GM19035 (cell line): ENCODE data around the gene RIPK3.
A peak's percentile ranks its signal among the peaks of the same experiment; 100 is the strongest.

Experiments used
- ATAC-seq: cut with Tn5 transposase; IDR thresholded peaks from one replicate; pipeline ENCODE4 v1.9.1; 2021; ENCODE audit not compliant: unreplicated experiment

RIPK3 gene

DNA sequence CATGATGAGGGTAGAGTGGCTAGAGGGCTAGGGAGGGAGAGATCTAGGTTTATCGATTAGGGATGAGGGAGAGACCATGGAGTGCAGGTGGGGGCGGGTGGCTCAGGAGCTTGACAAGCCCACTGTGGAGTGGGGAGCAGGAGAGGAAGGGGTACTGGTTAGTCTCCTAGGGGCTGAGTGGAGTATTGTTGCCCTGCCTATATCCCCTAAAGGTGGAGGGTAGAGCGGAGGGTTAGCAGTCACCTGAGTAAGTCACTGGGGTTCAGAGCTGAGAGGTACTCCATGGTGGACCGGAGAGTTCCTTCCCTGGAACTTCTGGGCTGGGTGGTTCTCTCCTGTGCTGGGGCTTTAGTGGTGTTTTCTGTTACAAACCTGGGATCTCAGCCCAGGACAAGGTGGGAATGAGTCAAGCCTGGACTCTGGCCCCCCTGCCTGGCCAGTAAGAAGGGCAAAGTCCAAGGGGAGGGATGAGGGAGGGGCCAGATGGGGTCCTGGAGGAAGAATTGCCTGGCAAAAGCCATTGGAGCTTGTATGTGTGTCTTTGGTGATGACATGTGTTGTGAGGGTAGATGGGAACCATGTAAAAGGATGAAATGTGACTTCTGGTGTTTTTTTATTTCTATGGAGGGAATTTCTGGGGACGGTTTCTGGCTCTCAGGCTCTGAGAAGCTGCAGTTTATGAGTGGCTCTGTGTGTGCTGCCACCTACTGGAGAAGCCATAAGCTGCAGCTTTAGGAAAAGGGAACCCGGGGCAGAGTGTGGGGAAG lies 32.0 kb downstream of the RIPK3 start, which contains the start of gene CIDEB:
Gene CIDEB, minus strand, starts transcription at position 403 of the 767 bp plus-strand sequence. Its CDS starts 119 bp downstream, at position 284.
- ATAC-seq, result no peak

DNA sequence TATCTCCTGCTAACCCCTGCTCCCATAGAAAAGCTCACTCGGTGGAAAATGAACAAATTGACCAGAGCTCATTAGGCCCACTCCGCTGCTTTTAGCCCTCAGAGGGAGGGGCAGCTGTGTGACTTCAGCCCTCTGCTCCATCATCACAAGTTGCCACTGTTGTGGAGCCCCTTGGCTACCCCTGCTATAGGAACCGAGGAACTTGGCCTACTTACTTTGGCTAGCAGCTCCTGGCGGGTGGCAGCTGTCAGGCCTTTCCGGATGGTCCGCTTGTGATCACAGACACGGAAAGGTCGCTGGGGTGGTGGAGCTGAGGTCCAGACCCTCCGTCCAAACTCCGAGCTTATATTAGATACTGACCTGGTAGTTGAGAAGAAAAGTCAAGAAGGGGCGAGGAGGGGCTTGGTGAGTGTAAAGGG lies 32.6 kb downstream of the RIPK3 start:
- no peak for ATAC-seq

DNA sequence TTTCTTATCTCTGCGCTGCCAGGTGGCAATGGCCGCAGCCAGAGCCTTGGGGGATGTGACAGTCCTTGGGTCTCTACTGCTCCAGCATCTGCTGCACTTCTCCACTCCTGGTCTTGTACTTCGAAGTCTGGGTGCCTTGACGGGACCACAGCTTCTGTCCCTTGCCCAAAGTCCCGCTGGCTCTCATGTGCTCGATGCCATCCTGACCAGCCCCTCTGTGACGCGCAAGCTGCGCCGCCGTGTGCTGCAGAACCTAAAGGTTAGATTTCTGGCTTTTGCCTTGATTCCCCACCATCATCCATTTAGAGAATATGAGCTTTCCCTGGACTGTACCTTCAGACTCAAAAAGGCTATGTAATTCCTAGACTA lies 35.8 kb downstream of the RIPK3 start:
- ATAC-seq, result no peak

DNA sequence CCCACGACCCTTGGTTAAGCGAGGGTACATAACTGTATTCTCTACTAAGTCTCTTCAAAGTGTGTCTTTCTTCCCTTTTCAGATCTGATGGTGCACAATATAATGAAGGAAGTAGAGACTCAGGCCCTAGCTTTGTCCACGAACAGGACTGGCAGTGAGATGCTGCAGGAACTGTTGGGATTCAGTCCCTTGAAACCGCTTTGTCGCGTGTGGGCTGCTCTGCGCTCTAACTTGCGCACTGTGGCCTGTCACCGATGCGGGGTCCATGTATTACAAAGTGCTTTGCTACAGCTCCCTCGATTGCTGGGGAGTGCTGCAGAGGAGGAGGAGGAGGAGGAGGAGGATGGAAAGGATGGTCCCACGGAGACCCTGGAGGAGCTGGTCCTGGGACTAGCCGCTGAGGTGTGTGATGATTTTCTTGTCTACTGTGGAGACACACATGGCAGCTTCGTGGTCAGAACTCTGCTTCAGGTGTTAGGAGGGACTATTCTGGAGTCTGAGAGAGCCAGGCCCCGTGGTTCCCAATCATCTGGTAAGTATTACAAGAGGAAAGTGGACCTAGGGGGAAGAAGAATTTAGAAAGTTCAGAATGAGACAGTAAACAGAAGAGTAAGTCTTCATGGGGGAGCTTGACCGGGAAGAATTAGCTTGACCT lies 39.3 kb downstream of the RIPK3 start:
- no peak for ATAC-seq

DNA sequence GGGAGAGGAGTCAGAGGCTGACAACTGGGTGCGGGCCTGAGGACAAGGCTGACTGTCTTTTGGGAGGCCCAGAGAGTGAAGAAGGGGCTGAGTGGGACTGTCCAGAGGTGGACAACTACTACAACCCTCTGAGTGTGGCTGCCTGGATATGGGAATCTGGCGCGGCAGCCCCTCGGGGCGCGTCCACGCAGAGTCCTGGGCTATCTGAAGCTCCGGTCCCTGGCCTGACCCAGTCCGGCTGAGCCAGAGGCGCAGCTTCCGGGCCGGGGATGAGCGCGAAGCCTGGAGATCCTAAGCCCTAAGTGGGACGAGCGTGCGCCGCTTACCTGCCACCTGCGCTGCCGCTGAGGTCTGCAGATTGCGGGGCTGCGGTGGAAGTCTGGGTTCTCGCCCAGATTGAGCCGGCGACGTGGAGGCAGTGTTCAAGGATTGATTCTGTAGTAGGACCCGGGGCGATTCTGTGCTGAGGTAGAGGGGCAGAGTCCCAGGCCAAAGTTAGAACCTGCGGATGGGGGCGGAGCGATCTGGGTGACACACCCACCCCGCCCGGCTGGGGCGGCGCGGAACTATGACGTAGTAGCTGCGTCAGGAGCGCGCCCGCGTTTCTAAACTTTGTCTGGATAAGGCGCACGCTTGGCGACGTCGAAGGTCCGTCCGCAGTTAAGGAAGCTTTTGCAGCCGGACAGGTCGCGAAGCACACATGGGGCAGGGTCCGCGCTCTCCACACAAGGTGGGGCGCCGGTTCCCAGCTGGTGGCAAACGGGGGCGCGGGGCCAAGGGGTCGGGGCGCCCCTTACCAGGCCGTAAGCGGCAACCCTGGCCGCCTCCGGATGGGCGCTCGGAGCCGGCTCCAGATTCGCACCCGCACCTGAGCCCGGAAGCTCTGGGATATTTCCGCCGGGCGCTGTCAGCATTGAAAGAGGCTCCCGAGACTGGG lies 40.3 kb downstream of the RIPK3 start, which contains the start of the genes DHRS1 and NOP9:
Gene DHRS1, minus strand, starts transcription at position 526 of the 937 bp plus-strand sequence. CDS start 674 bp downstream, outside the sequence.
Gene NOP9, plus strand, starts transcription at position 596 of the 937 bp plus-strand sequence. Its CDS starts 105 bp downstream, at position 701.
- ATAC-seq, result peak; percentile 77

DNA sequence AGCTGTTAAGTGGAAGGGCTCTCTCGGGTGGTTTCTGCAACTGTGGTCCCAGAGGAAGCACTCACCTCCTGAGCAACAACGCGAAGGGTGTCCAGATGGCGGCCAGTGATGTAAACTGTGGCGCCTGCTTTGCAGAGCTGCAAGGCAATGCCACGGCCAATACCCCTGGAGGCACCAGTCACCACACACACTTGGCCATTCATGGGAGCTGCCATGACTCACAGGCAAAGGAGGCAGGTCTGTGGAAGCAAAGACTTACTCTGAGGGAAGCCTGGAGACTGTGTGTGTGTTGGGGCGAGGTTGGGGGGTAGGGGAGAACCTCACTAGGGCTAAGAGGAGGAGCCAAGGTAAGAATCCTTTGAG lies 40.9 kb downstream of the RIPK3 start:
- no peak for ATAC-seq

DNA sequence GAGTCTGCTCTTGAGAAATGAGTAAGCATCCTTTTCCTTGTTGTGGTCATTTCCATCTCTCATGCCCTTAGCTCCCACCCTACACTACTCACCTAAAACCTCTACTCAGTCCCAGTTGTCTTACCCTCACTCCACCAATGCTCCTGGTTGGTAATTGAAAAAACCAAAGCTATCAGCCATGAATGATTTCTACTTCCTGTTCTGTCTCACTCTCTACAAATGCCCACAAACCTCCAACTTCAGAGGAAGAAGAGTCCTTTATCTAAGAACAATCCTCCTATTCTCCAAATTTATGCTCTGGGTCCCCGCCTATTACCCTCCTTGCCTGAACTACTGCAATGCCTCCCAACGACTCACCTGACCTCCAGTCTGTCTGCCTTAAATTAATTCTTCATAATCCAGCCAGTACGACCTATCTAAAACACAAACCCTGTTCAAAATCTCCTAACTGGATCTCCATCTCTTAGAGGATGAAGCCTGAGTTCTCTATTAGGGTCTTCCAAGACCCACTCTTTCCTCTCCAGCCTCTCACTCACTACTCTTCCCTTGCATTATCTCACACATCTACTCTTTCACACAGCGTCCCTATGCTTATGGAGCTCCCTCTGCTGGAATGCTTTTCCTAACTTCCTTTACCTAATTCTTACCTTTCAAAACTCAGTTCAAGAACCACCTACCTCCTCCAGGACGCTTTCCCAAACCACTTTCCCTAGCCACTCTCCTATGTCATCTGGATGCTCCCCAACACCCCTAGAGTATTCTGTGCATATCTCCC lies 42.4 kb downstream of the RIPK3 start:
- ATAC-seq, result no peak

DNA sequence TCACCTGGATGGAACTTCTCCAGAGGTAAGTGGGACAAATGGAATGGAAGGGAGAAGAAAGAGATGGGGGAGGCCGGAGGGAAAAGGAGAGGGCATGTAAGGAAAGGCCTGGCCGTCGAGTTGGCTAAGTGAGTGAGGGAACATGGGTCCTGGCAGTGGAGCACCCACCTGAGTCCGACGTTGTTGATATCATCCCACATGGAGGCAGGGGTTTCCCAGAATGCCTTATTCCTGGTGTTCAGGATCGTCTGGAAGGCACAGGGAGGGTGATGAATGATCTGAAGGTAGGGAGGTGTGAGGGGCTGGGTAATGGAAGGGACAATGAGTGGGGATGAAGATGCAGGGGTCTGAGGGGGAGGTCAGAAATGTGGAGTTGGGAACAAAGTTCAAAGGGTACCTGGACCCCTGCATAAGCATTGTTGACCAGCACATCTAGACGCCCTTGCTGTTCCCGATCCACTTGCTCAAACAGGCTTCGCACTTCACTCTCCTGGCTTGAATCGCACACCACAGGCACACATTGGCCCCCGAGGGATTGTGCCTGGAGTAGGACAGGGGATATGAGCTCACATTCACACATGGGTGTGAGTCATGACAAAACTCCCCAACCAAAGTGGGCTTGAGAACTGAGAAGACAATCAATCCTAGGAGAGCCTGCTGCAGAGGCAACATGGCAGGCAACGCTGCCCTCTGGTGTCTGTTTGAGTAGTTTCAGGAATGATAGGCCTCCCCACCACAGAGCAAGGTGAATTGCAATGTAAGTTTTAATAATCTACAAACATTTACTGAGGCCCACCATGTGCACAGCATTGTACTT lies 43.2 kb downstream of the RIPK3 start:
- no peak for ATAC-seq

DNA sequence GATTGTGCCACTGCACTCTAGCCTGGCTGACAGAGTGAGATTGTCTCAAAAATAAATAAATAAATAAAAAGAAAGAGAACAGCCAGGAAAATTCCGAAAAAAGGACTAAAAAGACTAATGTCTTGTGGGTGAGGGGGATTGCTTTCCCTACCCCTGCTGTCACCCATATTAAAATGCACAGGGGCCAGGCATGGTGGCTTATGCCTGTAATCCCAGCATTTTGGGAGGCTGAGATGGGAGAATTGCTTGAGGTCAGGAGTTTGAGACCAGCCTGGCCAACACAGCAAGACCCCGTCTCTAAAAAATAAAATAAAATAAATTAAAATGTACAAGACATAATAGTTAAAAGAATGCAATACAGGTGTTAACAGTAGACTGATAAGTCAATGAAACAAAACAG lies 46.3 kb downstream of the RIPK3 start:
- ATAC-seq, result no peak

DNA sequence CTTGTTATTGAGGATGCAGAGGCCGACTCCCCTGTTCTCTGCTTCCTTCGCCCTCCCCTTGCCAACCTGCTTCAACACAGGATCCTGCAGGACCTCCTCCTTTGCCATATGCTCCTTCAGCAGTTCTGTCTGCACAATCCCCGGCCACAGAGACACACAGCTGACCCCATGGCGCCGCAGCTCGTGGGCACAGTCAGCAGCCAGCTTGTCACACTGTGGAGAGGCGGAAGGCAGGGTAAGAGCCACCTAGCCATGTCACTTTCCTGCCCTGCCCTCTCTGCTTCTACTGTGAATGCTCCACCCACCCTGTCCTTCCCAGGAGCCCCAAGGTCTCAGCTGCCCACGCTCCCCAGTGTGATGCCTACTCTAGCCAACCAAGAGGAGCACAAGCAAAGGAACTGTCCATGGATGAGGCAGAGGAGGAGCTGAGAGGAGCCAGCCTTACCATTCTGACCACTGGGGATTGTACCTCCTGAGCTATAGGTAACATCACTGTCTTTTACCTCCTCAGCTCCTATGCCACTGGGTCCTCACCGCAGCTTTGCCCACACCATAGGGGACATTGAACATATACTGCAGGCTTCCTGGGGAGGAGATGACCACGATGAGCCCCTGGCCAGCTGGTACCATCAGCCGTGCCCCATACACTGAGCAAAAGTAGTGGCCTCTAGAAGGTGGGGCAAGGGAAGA lies 47.5 kb downstream of the RIPK3 start:
- no peak for ATAC-seq

DNA sequence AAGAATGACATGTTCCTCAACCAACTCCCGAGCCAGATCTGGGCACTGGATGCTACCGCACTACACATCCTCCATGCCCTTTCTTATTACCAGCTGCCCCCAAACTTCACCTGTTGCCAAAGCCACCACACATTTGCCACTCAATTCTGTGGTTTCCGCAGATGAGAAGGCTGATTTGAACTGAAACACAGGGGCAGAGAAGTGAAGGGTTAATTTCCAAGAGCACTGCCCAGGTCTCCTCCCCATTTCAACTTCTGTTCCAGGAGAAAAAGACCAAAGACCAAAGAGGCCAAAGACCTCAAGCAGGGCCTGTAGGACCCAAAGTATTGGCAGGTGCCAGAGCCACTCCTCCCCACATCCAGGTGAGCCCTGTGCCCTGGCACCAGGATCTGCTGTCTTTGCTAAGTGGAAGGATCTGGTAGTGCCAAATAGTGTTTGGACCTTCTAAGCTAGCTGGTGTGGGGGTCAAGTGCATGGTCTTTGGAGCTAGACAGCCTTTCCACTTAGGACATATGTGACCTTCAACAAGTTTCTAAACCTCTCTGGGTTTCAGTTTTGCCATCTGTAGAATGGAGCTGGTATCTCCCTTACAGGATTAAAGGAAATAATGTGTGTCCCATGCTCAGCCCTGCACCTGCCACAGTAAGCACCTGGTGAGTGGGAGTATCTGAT lies 48.2 kb downstream of the RIPK3 start:
- no peak for ATAC-seq

DNA sequence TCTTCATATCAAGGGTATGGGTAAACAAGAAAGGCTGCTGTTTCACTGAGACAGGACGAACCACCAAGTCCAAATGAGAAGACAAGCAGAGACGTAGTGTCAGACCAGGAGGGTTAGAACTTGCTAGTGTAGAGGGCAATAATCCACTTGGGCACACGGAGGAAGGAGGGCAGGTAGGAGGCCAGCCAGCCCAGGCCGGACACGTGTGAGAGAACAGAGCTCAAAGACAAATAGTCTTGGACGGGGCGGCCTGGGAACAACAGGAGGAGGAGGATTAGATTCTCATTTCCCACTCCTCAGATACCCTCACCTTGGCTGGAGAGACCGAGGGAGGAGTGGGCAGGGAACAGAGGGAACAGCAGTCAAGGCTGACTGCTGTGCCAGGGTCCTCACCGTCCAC lies 49.0 kb downstream of the RIPK3 start:
- ATAC-seq, result no peak

DNA sequence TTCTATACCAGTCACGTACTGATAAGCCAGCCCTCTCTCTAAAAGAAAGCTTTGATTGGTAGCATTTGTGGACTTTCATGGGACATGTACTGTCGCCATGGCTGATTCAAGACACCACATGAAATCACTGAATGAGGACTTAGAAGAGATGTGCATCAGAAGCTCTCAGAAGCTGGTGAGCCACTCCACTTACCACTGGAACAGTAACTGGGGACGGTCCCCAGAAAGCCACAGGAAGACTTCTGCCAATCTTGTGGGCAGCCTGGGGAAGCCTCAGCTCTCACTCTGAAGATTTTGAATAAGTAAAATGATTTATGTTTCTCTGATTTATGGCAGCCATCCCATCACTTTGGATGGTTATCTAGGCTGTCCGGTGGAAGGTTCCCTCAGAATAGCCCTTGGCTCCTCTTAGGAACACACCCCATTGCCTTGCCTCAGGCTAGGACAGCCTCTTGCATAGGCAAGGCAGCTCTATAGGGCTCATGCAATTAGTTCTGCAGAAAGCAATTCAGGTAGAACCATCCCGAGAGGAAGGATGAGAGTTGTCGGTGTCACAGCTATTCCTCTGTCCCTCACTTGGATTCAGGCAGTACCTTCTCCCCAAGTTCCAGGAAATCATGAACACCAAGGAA lies 50.0 kb downstream of the RIPK3 start:
- no peak for ATAC-seq

DNA sequence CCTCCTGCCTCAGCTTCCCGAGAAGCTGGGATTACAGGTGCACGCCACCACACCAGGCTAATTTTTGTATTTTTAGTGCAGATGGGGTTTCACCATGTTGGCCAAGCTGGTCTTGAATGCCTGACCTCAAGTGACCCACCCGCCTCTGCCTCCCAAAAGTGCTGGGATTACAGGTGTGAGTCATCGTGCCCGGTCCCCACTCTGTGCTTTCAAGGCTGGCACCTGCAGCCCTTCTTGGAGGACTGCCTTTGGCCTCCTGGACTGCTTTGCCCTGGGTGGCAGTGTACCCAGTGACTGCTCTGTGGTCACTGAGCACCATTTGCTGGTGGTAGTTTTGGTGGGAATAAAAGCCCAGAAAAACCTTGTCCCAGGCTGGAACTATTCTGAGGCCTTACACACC lies 52.8 kb downstream of the RIPK3 start:
- ATAC-seq, result no peak
